Kidney epithelial cell (primary cell): ENCODE results near the gene MAPT. TPM values are rescaled to one million over a fixed set of nuclear protein-coding genes. Genes with fewer than 3 reads are reported as not detected.

Source experiments
- DNase-seq: peaks from one replicate; pipeline ENCODE4 v3.0.0-alpha.2; 2010; ENCODE audit warnings: low read depth
- H3K27me3 ChIP-seq: 2 replicates; pipeline ENCODE4 v1.6.0; 2011; ENCODE audit warnings: low read length; ENCODE audit not compliant: control insufficient read depth, insufficient read depth
- H3K36me3 ChIP-seq: 2 replicates; pipeline ENCODE4 v1.5.1; 2011; ENCODE audit warnings: low read length; ENCODE audit not compliant: control insufficient read depth, insufficient read depth
- H3K4me3 ChIP-seq: 2 replicates; pipeline ENCODE4 v1.5.1; 2011; ENCODE audit warnings: low read depth, mild to moderate bottlenecking, control low read depth, low read length
- CTCF ChIP-seq: IDR thresholded peaks from 2 replicates; pipeline ENCODE4 v1.5.1; 2011; ENCODE audit warnings: mild to moderate bottlenecking, moderate library complexity, low read length, control low read depth, inconsistent platforms; ENCODE audit not compliant: insufficient read depth, poor library complexity, severe bottlenecking
- total RNA-seq: library from RNA; depleted of rRNA; stranded (reverse); fragments of >200 nt; gene quantifications from 2 replicates; pipeline ENCODE4 v1.2.3, GENCODE V29; 2015

Gene MAPT
- total RNA-seq, 1 donor from 2014 or later: 0.25 TPM

- no peak for DNase-seq
- Histone ChIP-seq H3K27me3 (peaks cover 3% of the 10 kb centered on the region), H3K36me3 (no peaks in the 10 kb centered on the region), H3K4me3 (no peak overlapping the region)
- TF ChIP-seq CTCF: no peak
Measured at GRCh38 chr17:45987706-45988105, 93.4 kb downstream of the MAPT start.

- TF ChIP-seq CTCF: no peak
- H3K27me3 ChIP-seq: no peaks in the 10 kb centered on the region
- H3K4me3 ChIP-seq: no peak overlapping the region
- H3K36me3 ChIP-seq: no peaks in the 10 kb centered on the region
- DNase-seq: no peak
Measured at GRCh38 chr17:45989759-45990158, 95.4 kb downstream of the MAPT start.

- Histone ChIP-seq H3K27me3 (no peaks in the 10 kb centered on the region), H3K36me3 (no peaks in the 10 kb centered on the region), H3K4me3 (no peak overlapping the region)
- no peak for TF ChIP-seq CTCF
- no peak for DNase-seq
Measured at GRCh38 chr17:45990886-45991285, 96.5 kb downstream of the MAPT start.

- no peak for TF ChIP-seq CTCF
- H3K27me3 ChIP-seq: no peaks in the 10 kb centered on the region
- no peak overlapping the region for H3K4me3 ChIP-seq
- no peaks in the 10 kb centered on the region for H3K36me3 ChIP-seq
- DNase-seq: no peak
Measured at GRCh38 chr17:45991341-45991740, 97.0 kb downstream of the MAPT start.

GRCh38 chr17:45992175-45992574 is 97.8 kb downstream of the MAPT start:
- Histone ChIP-seq H3K36me3 (no peaks in the 10 kb centered on the region), H3K27me3 (no peaks in the 10 kb centered on the region), H3K4me3 (no peak overlapping the region)
- DNase-seq: no peak
- no peak for TF ChIP-seq CTCF

GRCh38 chr17:45992904-45993303 is 98.5 kb downstream of the MAPT start:
- no peak for TF ChIP-seq CTCF
- DNase-seq: no peak
- Histone ChIP-seq H3K27me3 (no peaks in the 10 kb centered on the region), H3K36me3 (no peaks in the 10 kb centered on the region), H3K4me3 (no peak overlapping the region)
